Ovary (tissue), 9 donors: ENCODE data around the gene OSBPL9. TPM values are rescaled to one million over a fixed set of nuclear protein-coding genes. Genes with fewer than 3 reads are reported as not detected.
A peak's percentile ranks its signal among the peaks of the same experiment; 100 is the strongest.

Experiments
- DNase-seq, 5 donors: peaks; one replicate each; pipeline ENCODE4 v3.0.0-alpha.2; 2019 to 2020
- H3K27ac ChIP-seq, 2 donors: fragments of 200-600 bp; one replicate each; pipeline versions ENCODE4 v1.5.1 to v1.8.0; 2019 to 2022
- H3K27me3 ChIP-seq: fragments of 200-600 bp; one replicate; pipeline ENCODE4 v1.8.0; 2022
- H3K36me3 ChIP-seq: fragments of 200-600 bp; sonication (generic); one replicate; pipeline ENCODE4 v1.5.1; 2019
- H3K4me1 ChIP-seq: one replicate; pipeline ENCODE4 v1.8.1; 2013; ENCODE audit warnings: mild to moderate bottlenecking, moderate library complexity; ENCODE audit not compliant: insufficient read depth
- H3K4me3 ChIP-seq: fragments of 200-600 bp; sonication (generic); one replicate; pipeline ENCODE4 v1.5.1; 2017
- H3K9me3 ChIP-seq, 2 donors: fragments of 200-600 bp in 1 of 2; sonication (generic) in 1 of 2; one replicate each; pipeline versions ENCODE4 v1.5.1 to v1.8.1; 2013 to 2019; ENCODE audit warnings: mild to moderate bottlenecking in 1 of 2, moderate library complexity in 1 of 2
- EP300 ChIP-seq: sonication (generic); formaldehyde crosslinking; IDR thresholded peaks from one replicate; pipeline ENCODE4 v1.6.1; 2017; ENCODE audit warnings: antibody characterized with exemption
- POLR2A ChIP-seq: fragments of 450-650 bp; IDR thresholded peaks from one replicate; pipeline ENCODE4 v1.6.1; 2017; ENCODE audit warnings: antibody characterized with exemption, mild to moderate bottlenecking, moderate library complexity
- WGBS, 3 donors: extraction: QIAGEN DNeasy Blood & Tissue Kit in 1 of 3; methylation state at CpG; one replicate each; pipeline versions ENCODE4 v1.1.5 to v1.1.7; 2013 to 2017; 5-methylcytosine and 5-hydroxymethylcytosine counted together
- intact Hi-C, 4 donors: fragments of 100-400 bp; cut with DNase I; formaldehyde crosslinking; loops; one replicate each; pipeline versions ENCODE4 v1.11.0 to v1.15.1; 2022 to 2023
- polyA plus RNA-seq, 2 donors: library from polyadenylated mRNA; stranded (reverse); fragments of 200-250 nt in 1 of 2; fragments of 350-450 nt in 1 of 2; fragmentation: Illumina TruSeq in 1 of 2; extraction: RNeasy Lipid Tissue Mini Kit (QIAGEN cat#74804) in 1 of 2; gene quantifications; one replicate each; pipeline ENCODE4 v1.2.3, GENCODE V29; 2013 to 2014
- total RNA-seq, 7 donors: library from RNA; depleted of rRNA in 2 of 7; stranded (reverse); fragments of >200 nt in 2 of 7; fragmentation: NEBNext Ultra II Directional in 3 of 7; extraction: Animal tissue kit (Norgen Biotek cat#: 25700) in 3 of 7; gene quantifications; one replicate each; pipeline versions ENCODE4 v1.1.0 to v1.2.4, GENCODE V29; 2016 to 2023
- TF ChIP-seq, protein P1 (sequence below), 3 donors: fragments of 450-650 bp in 2 of 3; fragments of 200-600 bp in 1 of 3; IDR thresholded peaks; one replicate each; pipeline versions ENCODE4 v1.5.1 to v1.8.0; 2016 to 2022; ENCODE audit warnings: antibody characterized with exemption in 3 of 3, mild to moderate bottlenecking in 1 of 3
- donor health status: DM: no; HTN: no; CAD: no; lungs with moderate emphysema.
- donor health status: DM: no; HTN: no; CAD: no.
- donor health status: Bipolar disorder and iron deficiency.
- donor health status: DM: yes; HTN: yes; CAD: no.
- donor health status: DM: no; HTN: no; CAD: no.
- donor health status: DM: yes; HTN: yes; CAD: no.

The OSBPL9 gene
- total and polyA plus RNA-seq, 9 donors: 53.1 to 92.4 (median 72.6) TPM

DNA sequence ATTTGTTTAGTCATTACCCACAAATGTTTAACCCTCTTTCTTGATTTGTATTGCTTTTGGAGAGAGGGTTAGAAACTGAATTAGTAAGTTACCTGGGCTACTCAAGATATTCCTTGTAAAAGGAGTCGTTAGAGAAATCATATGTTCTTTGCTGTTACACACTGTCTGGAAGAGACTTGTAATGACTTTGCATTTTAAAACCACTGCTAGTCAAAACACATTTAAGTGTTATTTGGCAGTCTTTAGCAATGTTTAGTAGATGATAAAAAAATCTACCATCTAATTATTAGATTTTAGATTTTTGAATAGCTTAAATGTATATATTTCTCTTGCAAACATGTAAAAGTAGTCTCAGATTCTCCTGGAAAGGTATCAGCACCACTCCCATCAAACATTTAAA lies 6.6 kb downstream of the OSBPL9 start:
- H3K27me3 ChIP-seq: no peaks in the 10 kb centered on the region
- TF ChIP-seq EP300: no peak
- peaks cover 16% of the 10 kb centered on the region for H3K4me1 ChIP-seq
- no peaks in the 10 kb centered on the region for H3K9me3 ChIP-seq
- intact Hi-C loops: loop anchor here in 3 of 4 donors (10.0 kb wide), 1 partner anchor 141 kb away; no protein-coding TSS in a partner anchor
- H3K27ac ChIP-seq: peak overlapping the region in 1 of 2 donors; percentile 2
- H3K36me3 ChIP-seq: no peaks in the 10 kb centered on the region
- DNase-seq: no peak
- no peak overlapping the region for H3K4me3 ChIP-seq
- 13 to 31% (median 13%) methylated on average over 1 of the region's 1 CpG for WGBS, 3 donors

DNA sequence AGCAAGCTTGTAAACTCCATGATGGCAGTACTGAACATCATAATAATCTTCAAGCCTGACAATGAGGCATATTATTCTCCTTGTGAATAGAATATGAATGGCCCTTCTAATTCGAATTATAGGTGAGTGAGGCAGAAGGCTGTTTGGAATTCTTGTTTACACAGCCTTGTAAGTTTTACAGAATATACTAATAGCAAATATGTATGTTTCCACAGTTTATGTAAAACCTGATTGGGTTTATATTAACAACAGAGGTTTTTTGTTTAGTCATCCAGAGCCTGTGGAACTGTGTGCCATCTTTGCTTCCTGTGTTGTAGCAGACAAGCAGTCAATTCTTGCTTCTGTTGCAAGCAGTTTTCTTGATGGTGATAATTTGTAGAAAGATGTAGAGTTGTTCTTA lies 8.0 kb downstream of the OSBPL9 start:
- no peak for TF ChIP-seq EP300
- Histone ChIP-seq H3K27ac (no peak overlapping the region), H3K27me3 (no peaks in the 10 kb centered on the region), H3K9me3 (no peaks in the 10 kb centered on the region), H3K36me3 (no peaks in the 10 kb centered on the region), H3K4me3 (no peak overlapping the region), H3K4me1 (peaks cover 16% of the 10 kb centered on the region)
- DNase-seq: no peak
- WGBS, 3 donors: 64 to 78% (median 76%) methylated on average over 1 of the region's 1 CpG
- intact Hi-C loops: loop anchor here in 3 of 4 donors (10.0 kb wide), 1 partner anchor 140 kb away; no protein-coding TSS in a partner anchor

DNA sequence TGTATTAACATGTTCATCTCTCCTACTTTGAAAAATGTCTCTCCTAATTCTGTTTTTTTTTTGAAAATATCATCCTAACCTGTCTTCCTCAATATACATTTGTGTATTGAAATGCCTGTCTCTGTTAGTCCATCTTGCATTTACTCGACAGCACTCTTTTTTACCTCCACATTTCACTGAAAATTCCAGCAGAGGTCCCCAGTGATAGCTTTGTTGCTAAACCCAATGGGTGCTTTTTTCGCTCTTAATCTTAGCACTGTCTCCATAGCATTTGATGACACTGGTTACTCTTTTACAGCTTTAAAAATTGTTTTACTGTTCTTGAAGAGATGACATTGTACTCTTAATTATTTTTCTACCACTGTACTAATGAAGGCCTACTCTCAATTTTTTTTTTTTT lies 10.8 kb downstream of the OSBPL9 start:
- H3K4me3 ChIP-seq: no peak overlapping the region
- peaks cover 7% of the 10 kb centered on the region for H3K4me1 ChIP-seq
- H3K27me3 ChIP-seq: no peaks in the 10 kb centered on the region
- no peaks in the 10 kb centered on the region for H3K9me3 ChIP-seq
- H3K36me3 ChIP-seq: no peaks in the 10 kb centered on the region
- TF ChIP-seq EP300 (no peak), POLR2A (no peak)
- TF ChIP-seq, protein P1, sequence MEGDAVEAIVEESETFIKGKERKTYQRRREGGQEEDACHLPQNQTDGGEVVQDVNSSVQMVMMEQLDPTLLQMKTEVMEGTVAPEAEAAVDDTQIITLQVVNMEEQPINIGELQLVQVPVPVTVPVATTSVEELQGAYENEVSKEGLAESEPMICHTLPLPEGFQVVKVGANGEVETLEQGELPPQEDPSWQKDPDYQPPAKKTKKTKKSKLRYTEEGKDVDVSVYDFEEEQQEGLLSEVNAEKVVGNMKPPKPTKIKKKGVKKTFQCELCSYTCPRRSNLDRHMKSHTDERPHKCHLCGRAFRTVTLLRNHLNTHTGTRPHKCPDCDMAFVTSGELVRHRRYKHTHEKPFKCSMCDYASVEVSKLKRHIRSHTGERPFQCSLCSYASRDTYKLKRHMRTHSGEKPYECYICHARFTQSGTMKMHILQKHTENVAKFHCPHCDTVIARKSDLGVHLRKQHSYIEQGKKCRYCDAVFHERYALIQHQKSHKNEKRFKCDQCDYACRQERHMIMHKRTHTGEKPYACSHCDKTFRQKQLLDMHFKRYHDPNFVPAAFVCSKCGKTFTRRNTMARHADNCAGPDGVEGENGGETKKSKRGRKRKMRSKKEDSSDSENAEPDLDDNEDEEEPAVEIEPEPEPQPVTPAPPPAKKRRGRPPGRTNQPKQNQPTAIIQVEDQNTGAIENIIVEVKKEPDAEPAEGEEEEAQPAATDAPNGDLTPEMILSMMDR (IDR thresholded peaks at IDR 0.05): peak in 2 of 3 donors; percentile 16 to 39
- H3K27ac ChIP-seq: no peak overlapping the region
- 75 to 90% (median 85%) methylated on average over 2 of the region's 2 CpGs for WGBS, 3 donors
- intact Hi-C loops: loop anchor here in 3 of 4 donors (10.0 kb wide), 1 partner anchor 137 kb away; no protein-coding TSS in a partner anchor
- DNase-seq: no peak

DNA sequence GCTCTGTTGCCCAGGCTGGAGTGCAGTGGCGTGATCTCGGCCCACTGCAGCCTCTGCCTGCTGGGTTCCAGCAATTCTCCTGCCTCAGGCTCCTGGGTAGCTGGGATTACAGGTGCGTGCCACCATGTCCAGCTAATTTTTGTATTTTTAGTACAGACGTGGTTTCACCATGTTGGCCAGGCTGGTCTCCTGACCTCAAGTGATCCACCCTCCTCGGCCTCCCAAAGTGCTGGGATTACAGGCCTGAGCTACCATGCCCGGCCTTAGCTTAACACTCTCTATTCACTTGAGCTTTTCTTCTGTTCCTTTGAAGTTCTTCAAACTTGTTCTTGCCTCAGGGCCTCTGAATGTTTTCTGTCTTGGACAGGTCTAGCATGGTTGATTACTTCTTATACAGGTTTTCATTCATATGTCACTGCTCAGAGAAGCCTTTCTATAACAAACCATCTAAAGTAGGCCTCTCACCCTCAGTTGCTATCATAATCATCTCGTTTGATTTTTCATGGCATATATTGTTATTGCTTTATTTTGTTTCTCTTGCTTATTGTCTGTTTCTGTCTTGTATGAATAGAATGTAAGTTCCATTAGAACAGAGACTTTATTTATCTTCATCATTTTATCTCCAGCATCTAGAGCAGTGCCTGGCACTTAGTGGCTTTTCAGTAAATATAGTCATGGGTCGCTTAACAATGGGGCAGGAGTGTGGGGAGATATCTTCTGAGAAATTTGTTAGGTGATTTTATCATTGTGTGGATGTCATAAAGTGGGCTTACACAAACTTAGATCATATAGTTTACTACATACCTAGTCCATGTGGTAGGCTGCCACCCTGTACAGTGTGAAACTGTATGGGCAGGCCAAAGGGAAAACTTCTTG lies 12.1 kb downstream of the OSBPL9 start:
- Histone ChIP-seq H3K9me3 (no peaks in the 10 kb centered on the region), H3K36me3 (no peaks in the 10 kb centered on the region), H3K27me3 (no peaks in the 10 kb centered on the region), H3K4me3 (no peak overlapping the region), H3K4me1 (peaks cover 4% of the 10 kb centered on the region), H3K27ac (no peak overlapping the region)
- no peak for DNase-seq
- 94 to 95% (median 95%) methylated on average over 8 of the region's 8 CpGs for WGBS, 3 donors
- intact Hi-C loops: loop anchor here in 3 of 4 donors (10.0 kb wide), 1 partner anchor 136 kb away; no protein-coding TSS in a partner anchor
- TF ChIP-seq, protein P1 (IDR thresholded peaks at IDR 0.05): no peak
- TF ChIP-seq POLR2A: no peak
- no peak for TF ChIP-seq EP300

DNA sequence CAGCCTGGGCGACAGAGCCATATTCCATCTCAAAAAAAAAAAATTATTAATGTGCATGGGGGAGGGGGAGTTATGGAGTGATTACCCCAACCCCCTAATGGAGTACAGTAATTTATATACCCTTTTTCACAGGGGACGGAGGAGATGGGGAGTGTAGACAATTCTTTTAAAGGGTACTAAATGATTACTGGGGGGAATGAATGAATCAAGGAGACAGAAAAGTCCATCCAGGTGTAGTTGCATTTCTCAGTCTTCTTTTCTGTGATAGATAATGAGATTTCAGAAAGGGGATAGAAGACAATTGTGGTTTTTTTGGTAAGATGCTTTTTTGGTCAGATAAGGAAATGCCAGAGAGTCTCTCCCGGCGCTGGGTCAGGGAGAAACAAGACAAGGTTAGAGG lies 13.0 kb downstream of the OSBPL9 start:
- no peak overlapping the region for H3K27ac ChIP-seq
- intact Hi-C loops: loop anchor here in 3 of 4 donors (10.0 kb wide), 1 partner anchor 135 kb away; no protein-coding TSS in a partner anchor
- WGBS, 3 donors: 83 to 92% (median 89%) methylated on average over 4 of the region's 4 CpGs
- H3K27me3 ChIP-seq: no peaks in the 10 kb centered on the region
- H3K4me3 ChIP-seq: no peak overlapping the region
- no peak for DNase-seq
- no peaks in the 10 kb centered on the region for H3K9me3 ChIP-seq
- TF ChIP-seq EP300: no peak
- TF ChIP-seq, protein P1 (IDR thresholded peaks at IDR 0.05): no peak
- TF ChIP-seq POLR2A: no peak
- H3K4me1 ChIP-seq: peaks cover 4% of the 10 kb centered on the region
- no peaks in the 10 kb centered on the region for H3K36me3 ChIP-seq
